DLD1 (cell line): Measurements from ENCODE around the gene RXFP1.
"Not testable (repeated sequence)": the region's sequence is repeated elsewhere in the genome, so short reads cannot be mapped to it uniquely, and the experiment has no call there.

Experiments used
- in situ Hi-C: cut with HindIII; loops from 2 replicates; pipeline ENCODE4 v1.10.0; 2017; ENCODE audit warnings: low sequenced_read_pairs

The RXFP1 gene

GRCh38 chr4:158606969-158607368, 85.3 kb downstream of the RXFP1 start:
- in situ Hi-C loops, result no loop called here

GRCh38 chr4:158609116-158609515, 87.4 kb downstream of the RXFP1 start:
- in situ Hi-C loops, result no loop called here

GRCh38 chr4:158610790-158611189, 89.1 kb downstream of the RXFP1 start:
- in situ Hi-C loops, result no loop called here

GRCh38 chr4:158613046-158613445, 91.4 kb downstream of the RXFP1 start:
- in situ Hi-C loops, result no loop called here

- in situ Hi-C loops, result no loop called here
These were observed 96.3 kb downstream of the RXFP1 start for GRCh38 chr4:158617956-158618355.

- in situ Hi-C loops, result no loop called here
These were observed 100.0 kb downstream of the RXFP1 start for GRCh38 chr4:158621729-158622128.

GRCh38 chr4:158622251-158622650, 100.6 kb downstream of the RXFP1 start:
- in situ Hi-C loops, result no loop called here

GRCh38 chr4:158624889-158625478, 103.3 kb downstream of the RXFP1 start:
- in situ Hi-C loops, result no loop called here

GRCh38 chr4:158625544-158625943, 103.9 kb downstream of the RXFP1 start:
- in situ Hi-C loops, result no loop called here

GRCh38 chr4:158630893-158631292, 109.2 kb downstream of the RXFP1 start:
- in situ Hi-C loops, result no loop called here

- in situ Hi-C loops, result no loop called here
These were observed 114.9 kb downstream of the RXFP1 start for GRCh38 chr4:158636619-158637018.

- in situ Hi-C loops, result loop anchor here (10.0 kb wide), 1 partner anchor 390 kb away; no protein-coding TSS in a partner anchor
These were observed 122.7 kb downstream of the RXFP1 start for GRCh38 chr4:158644356-158644755.

- in situ Hi-C loops, result loop anchor here (10.0 kb wide), 1 partner anchor 390 kb away; no protein-coding TSS in a partner anchor
These were observed 123.1 kb downstream of the RXFP1 start for GRCh38 chr4:158644760-158645159.

- in situ Hi-C loops, result loop anchor here (10.0 kb wide), 1 partner anchor 394 kb away; no protein-coding TSS in a partner anchor
These were observed 127.5 kb downstream of the RXFP1 start for GRCh38 chr4:158649111-158649680.

- in situ Hi-C loops, result no loop called here
These were observed 131.2 kb downstream of the RXFP1 start for GRCh38 chr4:158652920-158653319.

GRCh38 chr4:158656439-158656838, 134.8 kb downstream of the RXFP1 start:
- in situ Hi-C loops, result no loop called here

- in situ Hi-C loops, result no loop called here
These were observed 135.6 kb downstream of the RXFP1 start for GRCh38 chr4:158657291-158657690.

- in situ Hi-C loops, result not testable (repeated sequence)
These were observed 141.6 kb downstream of the RXFP1 start for GRCh38 chr4:158663255-158663654.

GRCh38 chr4:158663707-158664625, 142.3 kb downstream of the RXFP1 start:
- in situ Hi-C loops, result not testable (repeated sequence)

GRCh38 chr4:158664806-158665205, 143.1 kb downstream of the RXFP1 start:
- in situ Hi-C loops, result no loop called here

- in situ Hi-C loops, result no loop called here
These were observed 145.2 kb downstream of the RXFP1 start for GRCh38 chr4:158666892-158667291.
